BJ (cell line): ENCODE measurements around the gene SLC8A3. TPM values are rescaled to one million over a fixed set of nuclear protein-coding genes. Genes with fewer than 3 reads are reported as not detected.

Experiments used
- CTCF ChIA-PET: fragments of 350-600 bp; formaldehyde crosslinking; extraction: SDS; loops from one replicate; lab custom pipeline; 2021; ENCODE audit warnings: antibody characterized with exemption, inconsistent platforms; lab: Yijun Ruan, JAX
- POLR2A ChIA-PET: fragments of 300-600 bp; sonication (Branson Sonifier 250); formaldehyde crosslinking; extraction: SDS; loops from one replicate; lab custom pipeline; 2021; ENCODE audit warnings: antibody characterized with exemption; lab: Charles Lee
- DNase-seq: peaks from one replicate; pipeline ENCODE4 v3.0.0-alpha.2; 2011; ENCODE audit warnings: low read depth
- H3K27me3 ChIP-seq: 2 replicates; pipeline ENCODE4 v1.6.0; 2011; ENCODE audit warnings: low read length; ENCODE audit not compliant: control insufficient read depth, insufficient read depth
- H3K36me3 ChIP-seq: 2 replicates; pipeline ENCODE4 v1.5.1; 2011; ENCODE audit warnings: low read length; ENCODE audit not compliant: control insufficient read depth, insufficient read depth
- H3K4me3 ChIP-seq: 2 replicates; pipeline ENCODE4 v1.5.1; 2011; ENCODE audit warnings: low read depth, mild to moderate bottlenecking, control low read depth, low read length
- polyA plus RNA-seq: library from polyadenylated mRNA; depleted of rRNA; stranded (reverse); fragments of >200 nt; gene quantifications from 2 replicates; pipeline ENCODE4 v1.2.3, GENCODE V29; 2011
- TF ChIP-seq, protein P1 (sequence below): IDR thresholded peaks from 2 replicates; pipeline ENCODE4 v1.5.1; 2011; ENCODE audit warnings: low read depth, mild to moderate bottlenecking, control low read depth, inconsistent platforms, low read length, moderate library complexity; ENCODE audit not compliant: insufficient read depth

The SLC8A3 gene
- polyA plus RNA-seq, 1 experiment, result 0.07 TPM

GRCh38 chr14:70127186-70127585 is 61.6 kb downstream of the SLC8A3 start:
- DNase-seq, result no peak
- no peaks in the 10 kb centered on the region for H3K36me3 ChIP-seq
- POLR2A ChIA-PET, result no interaction called here
- no peak overlapping the region for H3K4me3 ChIP-seq
- H3K27me3 ChIP-seq, result no peaks in the 10 kb centered on the region
- CTCF ChIA-PET, result no interaction called here
- TF ChIP-seq, protein P1, sequence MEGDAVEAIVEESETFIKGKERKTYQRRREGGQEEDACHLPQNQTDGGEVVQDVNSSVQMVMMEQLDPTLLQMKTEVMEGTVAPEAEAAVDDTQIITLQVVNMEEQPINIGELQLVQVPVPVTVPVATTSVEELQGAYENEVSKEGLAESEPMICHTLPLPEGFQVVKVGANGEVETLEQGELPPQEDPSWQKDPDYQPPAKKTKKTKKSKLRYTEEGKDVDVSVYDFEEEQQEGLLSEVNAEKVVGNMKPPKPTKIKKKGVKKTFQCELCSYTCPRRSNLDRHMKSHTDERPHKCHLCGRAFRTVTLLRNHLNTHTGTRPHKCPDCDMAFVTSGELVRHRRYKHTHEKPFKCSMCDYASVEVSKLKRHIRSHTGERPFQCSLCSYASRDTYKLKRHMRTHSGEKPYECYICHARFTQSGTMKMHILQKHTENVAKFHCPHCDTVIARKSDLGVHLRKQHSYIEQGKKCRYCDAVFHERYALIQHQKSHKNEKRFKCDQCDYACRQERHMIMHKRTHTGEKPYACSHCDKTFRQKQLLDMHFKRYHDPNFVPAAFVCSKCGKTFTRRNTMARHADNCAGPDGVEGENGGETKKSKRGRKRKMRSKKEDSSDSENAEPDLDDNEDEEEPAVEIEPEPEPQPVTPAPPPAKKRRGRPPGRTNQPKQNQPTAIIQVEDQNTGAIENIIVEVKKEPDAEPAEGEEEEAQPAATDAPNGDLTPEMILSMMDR, result no peak

GRCh38 chr14:70123796-70124195 is 65.0 kb downstream of the SLC8A3 start:
- DNase-seq, result no peak
- Histone ChIP-seq H3K4me3 (no peak overlapping the region), H3K36me3 (no peaks in the 10 kb centered on the region), H3K27me3 (no peaks in the 10 kb centered on the region)
- TF ChIP-seq, protein P1, result no peak
- POLR2A ChIA-PET, result no interaction called here
- CTCF ChIA-PET, result no interaction called here

DNA sequence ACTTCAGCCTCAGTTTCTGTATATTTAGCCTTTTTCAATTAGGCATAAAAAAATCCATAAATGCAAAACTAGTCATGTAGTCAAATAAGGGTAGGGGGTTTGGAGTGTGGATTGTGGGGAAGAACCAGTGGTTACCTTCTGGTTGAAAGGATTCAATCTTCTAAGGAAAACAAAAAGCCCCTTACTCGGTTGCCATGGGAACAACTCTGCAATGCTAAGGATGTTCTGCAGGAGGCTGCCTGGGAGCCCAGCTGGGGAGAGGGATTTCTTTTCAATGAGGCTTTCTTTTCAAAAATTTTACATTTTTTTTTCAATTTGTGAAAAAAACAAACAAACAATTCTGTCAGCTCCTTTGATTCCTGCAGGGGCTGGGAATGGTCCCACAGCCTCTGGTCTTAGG is 67.2 kb downstream of the SLC8A3 start:
- no peaks in the 10 kb centered on the region for H3K27me3 ChIP-seq
- ChIA-PET POLR2A (no interaction called here), CTCF (no interaction called here)
- no peak overlapping the region for H3K4me3 ChIP-seq
- TF ChIP-seq, protein P1, result no peak
- H3K36me3 ChIP-seq, result no peaks in the 10 kb centered on the region
- no peak for DNase-seq

- ChIA-PET POLR2A (no interaction called here), CTCF (interaction anchor here (0.6 to 1.5 kb wide), 2 partner anchors 31 to 44 kb away, joined by 3 to 4 read pairs; no protein-coding TSS in a partner anchor)
- TF ChIP-seq, protein P1, result no peak
- DNase-seq, result no peak
- no peak overlapping the region for H3K4me3 ChIP-seq
- H3K27me3 ChIP-seq, result no peaks in the 10 kb centered on the region
- no peaks in the 10 kb centered on the region for H3K36me3 ChIP-seq
Observed at GRCh38 chr14:70118064-70118463, 70.7 kb downstream of the SLC8A3 start.

GRCh38 chr14:70116278-70116677 is 72.5 kb downstream of the SLC8A3 start:
- H3K4me3 ChIP-seq, result no peak overlapping the region
- POLR2A ChIA-PET, result no interaction called here
- TF ChIP-seq, protein P1, result no peak
- CTCF ChIA-PET, result interaction anchor here (0.6 kb wide), 1 partner anchor 8 kb away, joined by 3 read pairs; no protein-coding TSS in a partner anchor
- no peaks in the 10 kb centered on the region for H3K36me3 ChIP-seq
- no peaks in the 10 kb centered on the region for H3K27me3 ChIP-seq
- no peak for DNase-seq
